Measurements from ENCODE around the gene CNOT8. TPM values are rescaled to one million over a fixed set of nuclear protein-coding genes. Genes with fewer than 3 reads are reported as not detected.

Gene CNOT8
- total RNA-seq, 2 experiments from 2014 or later = 52.4 to 79.4 TPM

DNA sequence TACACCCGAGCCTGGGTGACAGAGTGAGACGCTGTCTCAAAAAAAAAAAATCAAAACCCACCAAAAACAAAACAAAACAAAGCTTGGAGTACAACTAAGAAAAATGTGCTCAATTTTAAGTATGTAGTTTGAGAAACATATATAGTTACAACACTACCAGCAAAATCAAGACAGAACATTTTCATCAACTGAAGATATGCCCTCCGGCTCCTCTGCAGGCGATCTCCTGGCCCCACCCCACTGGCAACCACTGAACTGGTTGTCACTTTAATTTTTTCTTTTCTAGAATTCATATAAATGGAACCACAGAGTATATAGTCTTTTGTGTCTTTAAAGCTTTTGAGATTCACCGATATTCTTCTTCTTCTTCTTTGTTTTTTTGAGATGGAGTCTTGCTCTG is 35.0 kb downstream of the CNOT8 start:
- H3K36me3 ChIP-seq (ENCODE audit: insufficient read depth, low read length) = peaks cover 96% of the 10 kb centered on the region
- CTCF ChIA-PET (ENCODE audit: unreplicated experiment) = no interaction called here

DNA sequence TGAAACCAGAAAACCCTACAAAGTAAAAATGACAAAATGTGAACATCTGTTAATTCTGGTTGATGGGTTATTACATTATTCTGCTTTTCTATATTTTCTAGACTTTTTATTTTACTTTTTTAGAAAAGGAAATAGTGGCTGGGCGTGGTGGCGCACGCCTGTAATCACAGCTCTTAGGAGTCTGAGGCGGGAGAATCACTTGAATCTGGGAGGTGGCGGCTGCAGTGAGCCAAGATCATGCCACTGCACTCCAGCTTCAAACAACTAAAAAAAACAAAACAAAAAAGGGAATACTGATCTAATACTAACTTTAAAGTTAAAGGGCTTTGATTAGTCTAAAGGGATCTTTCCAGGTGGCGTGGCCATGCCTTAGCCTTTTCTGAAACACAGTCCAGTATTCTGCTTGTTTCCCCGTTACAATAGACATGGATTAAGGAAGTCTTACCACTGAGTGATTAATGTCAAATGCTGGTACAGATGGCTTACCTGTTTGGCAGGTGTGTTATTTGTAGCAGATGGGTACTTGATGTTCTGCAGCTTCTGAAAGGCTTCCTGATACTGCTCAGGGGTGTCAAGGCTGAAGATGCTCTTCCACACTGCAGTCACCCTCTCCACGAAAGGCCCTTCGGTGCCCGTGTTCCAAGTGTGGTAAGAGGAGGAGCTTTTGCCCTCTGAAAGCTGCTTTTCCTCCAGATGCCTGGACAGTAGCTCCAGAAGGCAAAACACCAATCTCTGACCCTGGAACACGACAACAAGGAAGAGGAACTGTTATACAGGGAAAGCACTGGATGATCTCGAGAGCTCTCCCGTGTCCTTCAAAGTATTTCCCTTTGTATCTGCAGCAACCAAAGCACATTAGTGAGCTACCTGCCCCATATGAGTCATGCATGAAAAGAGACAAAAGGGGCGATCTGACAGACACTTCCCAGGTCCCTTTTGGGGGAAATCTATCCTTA is 37.5 kb downstream of the CNOT8 start:
- Histone ChIP-seq H3K4me1 (ENCODE audit: insufficient read depth, low read length, poor library complexity, severe bottlenecking) (no peaks in the 10 kb centered on the region), H2AFZ (ENCODE audit: low read length) (no peak overlapping the region), H3K9me2 (ENCODE audit: insufficient read depth, low read length) (no peaks in the 10 kb centered on the region), H3K27ac (ENCODE audit: low read depth, low read length, poor library complexity, severe bottlenecking) (no peak overlapping the region), H3K79me2 (ENCODE audit: insufficient read depth, low read depth, low read length) (no peaks in the 10 kb centered on the region), H3K36me3 (ENCODE audit: insufficient read depth, low read length) (peaks cover 96% of the 10 kb centered on the region), H4K20me1 (ENCODE audit: insufficient read depth, low read length) (no peaks in the 10 kb centered on the region), H3K4me2 (ENCODE audit: low read length) (no peak overlapping the region), H3K4me3 (ENCODE audit: low read depth, low read length, poor library complexity, severe bottlenecking) (no peak overlapping the region), H3K9me3 (ENCODE audit: low read length) (no peaks in the 10 kb centered on the region)
- intact Hi-C loops (cut with micrococcal nuclease; ENCODE audit: unreplicated experiment) = no loop called here
- no TSS peak for BruUV-seq (replicated peaks)
- no peak for TF ChIP-seq EZH2phosphoT487 (IDR thresholded peaks at IDR 0.05; ENCODE audit: borderline replicate concordance, low read depth, low read length)
- TF ChIP-seq, protein P1, sequence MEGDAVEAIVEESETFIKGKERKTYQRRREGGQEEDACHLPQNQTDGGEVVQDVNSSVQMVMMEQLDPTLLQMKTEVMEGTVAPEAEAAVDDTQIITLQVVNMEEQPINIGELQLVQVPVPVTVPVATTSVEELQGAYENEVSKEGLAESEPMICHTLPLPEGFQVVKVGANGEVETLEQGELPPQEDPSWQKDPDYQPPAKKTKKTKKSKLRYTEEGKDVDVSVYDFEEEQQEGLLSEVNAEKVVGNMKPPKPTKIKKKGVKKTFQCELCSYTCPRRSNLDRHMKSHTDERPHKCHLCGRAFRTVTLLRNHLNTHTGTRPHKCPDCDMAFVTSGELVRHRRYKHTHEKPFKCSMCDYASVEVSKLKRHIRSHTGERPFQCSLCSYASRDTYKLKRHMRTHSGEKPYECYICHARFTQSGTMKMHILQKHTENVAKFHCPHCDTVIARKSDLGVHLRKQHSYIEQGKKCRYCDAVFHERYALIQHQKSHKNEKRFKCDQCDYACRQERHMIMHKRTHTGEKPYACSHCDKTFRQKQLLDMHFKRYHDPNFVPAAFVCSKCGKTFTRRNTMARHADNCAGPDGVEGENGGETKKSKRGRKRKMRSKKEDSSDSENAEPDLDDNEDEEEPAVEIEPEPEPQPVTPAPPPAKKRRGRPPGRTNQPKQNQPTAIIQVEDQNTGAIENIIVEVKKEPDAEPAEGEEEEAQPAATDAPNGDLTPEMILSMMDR (conservative IDR thresholded peaks at IDR 0.05; ENCODE audit: low read length) = no peak
- POLR2A ChIA-PET = interaction anchor here (1.0 kb wide), 1 partner anchor 22 kb away, joined by 3 read pairs; no protein-coding TSS in a partner anchor
- CTCF ChIA-PET (ENCODE audit: unreplicated experiment) = no interaction called here
- no peak for DNase-seq (ENCODE audit: low spot score)

More for the DNA sequence above, 35.0 kb downstream of the CNOT8 start:
- H3K4me2 ChIP-seq (ENCODE audit: low read length) = no peak overlapping the region
- H3K9me3 ChIP-seq (ENCODE audit: low read length) = no peaks in the 10 kb centered on the region
- no peak overlapping the region for H3K27ac ChIP-seq (ENCODE audit: low read depth, low read length, poor library complexity, severe bottlenecking)
- no peak overlapping the region for H3K4me3 ChIP-seq (ENCODE audit: low read depth, low read length, poor library complexity, severe bottlenecking)
- no TSS peak for BruUV-seq (replicated peaks)
- no peaks in the 10 kb centered on the region for H3K4me1 ChIP-seq (ENCODE audit: insufficient read depth, low read length, poor library complexity, severe bottlenecking)
- TF ChIP-seq, protein P1 (conservative IDR thresholded peaks at IDR 0.05; ENCODE audit: low read length) = no peak
- H2AFZ ChIP-seq (ENCODE audit: low read length) = no peak overlapping the region
- no peak for DNase-seq (ENCODE audit: low spot score)
- POLR2A ChIA-PET = interaction anchor here (0.7 kb wide), 1 partner anchor 183 kb away, joined by 3 read pairs; no protein-coding TSS in a partner anchor
- H3K9me2 ChIP-seq (ENCODE audit: insufficient read depth, low read length) = no peaks in the 10 kb centered on the region
- no peaks in the 10 kb centered on the region for H3K79me2 ChIP-seq (ENCODE audit: insufficient read depth, low read depth, low read length)
- intact Hi-C loops (cut with micrococcal nuclease; ENCODE audit: unreplicated experiment) = no loop called here
- H4K20me1 ChIP-seq (ENCODE audit: insufficient read depth, low read length) = no peaks in the 10 kb centered on the region

All from OCI-LY7 (cell line).